NAMALWA (cell line): ENCODE data around the gene OR6K2.
"Not testable (repeated sequence)": the region's sequence is repeated elsewhere in the genome, so short reads cannot be mapped to it uniquely, and the experiment has no call there.

ENCODE experiments used
- DNase-seq: peaks from one replicate; pipeline ENCODE4 v3.0.0-alpha.2; 2015; ENCODE audit warnings: low spot score

The OR6K2 gene

DNA sequence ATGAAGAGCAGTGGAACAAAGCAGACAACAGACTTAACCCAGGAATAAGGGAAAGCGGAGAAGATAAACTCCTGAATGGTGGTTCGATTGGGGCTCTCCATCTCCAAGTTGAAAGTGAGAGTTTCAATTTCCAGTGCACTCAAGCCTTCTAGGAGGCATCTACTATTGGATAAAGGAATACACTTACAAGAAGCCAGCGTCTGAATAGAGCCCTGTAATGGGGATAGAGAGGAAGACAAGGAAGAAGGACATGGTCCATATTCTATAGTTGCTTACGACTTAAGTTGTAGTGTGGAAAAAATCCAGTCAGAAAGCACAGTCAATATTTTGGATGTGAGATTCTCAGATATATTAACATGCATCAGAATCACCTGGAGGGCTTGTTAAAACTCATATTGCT lies at the start of gene OR6K2:
Gene OR6K2, minus strand, starts transcription at position 101 of the 400 bp plus-strand sequence. Its CDS starts 0 bp downstream, at position 101.
- no peak for DNase-seq

DNA sequence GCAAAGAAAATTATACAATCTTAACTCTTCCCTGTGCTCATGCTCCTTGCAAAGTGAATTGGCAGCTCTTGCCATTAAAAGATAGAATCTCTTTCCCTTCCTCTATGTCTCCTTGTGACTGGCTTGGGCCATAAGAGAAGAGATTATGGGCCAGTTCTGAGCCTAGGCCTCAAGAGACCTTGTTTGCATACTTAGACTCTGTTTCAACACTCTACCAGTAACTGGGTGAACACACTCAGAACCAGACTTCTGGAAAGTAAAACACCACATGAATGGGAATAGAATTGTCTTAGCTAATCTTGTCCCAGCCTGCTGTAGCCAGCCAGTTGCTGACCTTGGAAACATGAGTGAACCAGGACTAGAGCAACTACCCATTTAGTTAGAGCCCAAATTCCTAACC lies 35.4 kb upstream of the OR6K2 start:
- DNase-seq = no peak

- no peak for DNase-seq
These were observed 32.1 kb upstream of the OR6K2 start for GRCh38 chr1:158732524-158732923.

DNA sequence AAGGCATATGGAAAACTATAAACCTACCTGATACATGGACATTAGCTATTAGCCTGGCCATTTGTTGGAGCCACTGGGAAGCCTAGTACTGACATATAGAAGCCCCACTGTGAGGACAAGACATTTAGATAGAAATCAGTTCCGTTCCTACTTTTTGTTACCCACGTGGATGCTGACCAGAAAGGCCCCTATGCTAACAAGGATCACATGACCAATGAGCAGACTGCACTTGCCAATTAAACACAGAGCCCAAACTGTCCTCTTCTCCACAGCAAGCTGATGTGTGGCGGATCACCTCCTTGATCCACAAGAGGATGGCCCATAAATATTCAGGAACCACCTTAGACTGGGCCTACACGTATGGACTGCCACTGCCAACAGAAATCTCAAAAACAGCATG lies 31.3 kb upstream of the OR6K2 start:
- DNase-seq = no peak

DNA sequence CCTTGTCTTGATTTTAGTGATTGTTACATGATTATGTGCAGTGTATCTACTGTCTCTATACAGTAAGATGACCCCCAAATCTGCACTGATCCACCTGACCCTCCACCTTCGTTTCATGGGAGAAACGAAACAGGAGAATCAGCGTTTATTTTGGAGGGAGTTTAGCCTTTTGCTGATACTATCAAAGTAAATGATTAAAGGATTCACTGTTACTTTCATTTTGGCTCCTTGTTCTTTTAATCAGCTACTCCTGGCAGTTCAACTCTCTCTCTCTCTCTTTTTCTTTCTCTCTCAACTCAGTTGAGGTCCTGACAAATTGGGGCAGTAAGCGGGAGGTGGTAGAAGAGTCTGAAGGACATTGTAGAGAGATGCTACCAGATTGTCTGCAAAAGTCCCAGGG lies 30.0 kb upstream of the OR6K2 start:
- DNase-seq = no peak

- no peak for DNase-seq
These were observed 28.2 kb upstream of the OR6K2 start for GRCh38 chr1:158728510-158729225.

DNA sequence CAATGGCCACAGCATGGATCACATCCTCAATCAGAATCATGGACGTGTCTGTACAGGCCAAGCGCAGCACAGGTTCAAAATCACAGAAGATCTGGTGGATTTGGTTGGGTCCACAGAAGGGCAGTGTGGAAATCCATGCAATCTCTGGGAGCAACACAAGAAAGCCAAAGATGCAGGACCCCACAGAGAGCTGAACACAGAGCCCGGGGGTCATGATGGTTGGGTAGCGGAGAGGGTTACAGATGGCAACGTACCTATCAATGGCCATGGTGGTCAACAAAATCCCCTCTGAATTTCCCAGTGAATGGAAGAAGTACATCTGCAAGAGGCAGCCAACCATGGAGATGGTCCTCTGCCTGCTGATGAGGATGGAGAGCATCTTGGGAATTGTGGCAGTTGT lies 24.0 kb upstream of the OR6K2 start:
- no peak for DNase-seq

DNA sequence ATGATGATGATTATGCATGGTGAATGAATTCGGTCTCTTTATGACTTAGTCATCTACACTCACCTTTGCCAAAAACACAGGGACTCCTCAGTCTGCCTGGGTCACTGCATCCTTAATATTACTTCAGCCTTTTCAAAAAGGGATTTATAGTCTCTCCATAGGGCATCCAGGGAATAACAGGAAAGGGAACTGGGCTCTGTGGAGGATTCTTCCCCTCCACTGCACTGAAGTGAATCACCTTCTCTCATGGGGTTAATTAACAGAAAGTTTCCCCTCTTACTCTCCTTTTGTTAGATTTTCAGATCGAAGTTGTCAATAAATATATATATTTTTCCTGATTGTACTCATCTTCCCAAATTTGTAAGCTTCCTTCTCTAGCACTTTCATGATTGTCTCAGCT lies 20.2 kb upstream of the OR6K2 start, which contains the start of gene OR6K3:
Gene OR6K3, minus strand, starts transcription at position 101 of the 400 bp plus-strand sequence. CDS start 2,605 bp downstream, outside the sequence.
- no peak for DNase-seq

DNA sequence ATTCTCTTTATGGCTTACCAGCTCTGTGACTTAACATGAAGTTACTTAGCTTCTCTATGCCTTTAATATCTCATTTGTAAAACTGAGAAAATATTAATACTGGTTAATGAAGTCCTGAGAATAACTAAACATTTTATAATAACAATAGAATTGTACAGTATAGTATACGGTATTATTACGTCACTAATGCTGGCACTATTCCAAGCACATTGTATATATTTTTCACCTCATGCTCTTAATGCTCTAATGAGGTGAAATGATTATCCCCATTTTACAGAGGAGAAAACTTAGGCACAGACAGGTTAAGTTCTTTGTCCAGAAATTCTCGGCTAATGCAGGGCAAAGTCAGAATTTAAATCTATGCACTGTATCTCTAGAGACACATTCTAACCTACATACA lies 19.2 kb upstream of the OR6K2 start:
- DNase-seq = no peak

- no peak for DNase-seq
These were observed 16.9 kb upstream of the OR6K2 start for GRCh38 chr1:158717344-158717743.

DNA sequence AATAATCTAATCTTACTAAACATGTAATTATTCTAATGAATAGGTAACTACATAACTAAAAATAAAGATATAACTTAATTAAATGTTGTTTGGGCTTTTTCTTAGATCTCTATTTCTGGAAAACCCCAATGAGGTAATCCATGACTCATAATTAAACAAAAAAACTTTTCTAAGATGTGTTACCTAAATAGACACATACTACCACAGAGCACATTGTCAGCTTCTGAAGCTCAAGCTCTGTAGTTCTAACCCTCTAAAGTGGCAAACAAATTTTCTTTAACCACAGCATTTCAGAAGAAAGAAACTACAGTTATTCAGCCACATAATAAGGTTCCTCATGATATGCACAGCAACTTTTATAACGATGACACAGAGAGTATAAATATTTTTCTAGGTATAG lies 15.9 kb upstream of the OR6K2 start:
- no peak for DNase-seq

DNA sequence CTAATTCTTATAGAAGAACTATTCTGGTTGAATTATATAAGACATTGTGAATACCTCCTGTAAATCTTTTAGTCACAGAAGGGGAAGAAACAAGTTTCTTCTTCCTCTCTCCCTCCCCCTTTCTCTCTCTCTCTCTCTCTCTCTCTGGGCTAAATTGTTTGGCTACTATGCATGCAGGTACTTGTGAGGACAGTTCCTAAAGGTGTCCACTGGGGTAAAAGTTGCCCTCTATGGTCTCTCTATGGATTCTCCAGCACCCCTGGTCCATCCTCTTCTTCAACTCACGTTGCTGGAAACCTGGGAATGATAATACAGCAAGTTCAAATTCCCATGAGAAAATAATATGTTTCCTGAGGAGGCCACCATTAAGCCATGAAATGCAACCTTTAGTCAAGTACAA lies 14.3 kb upstream of the OR6K2 start:
- DNase-seq = no peak

GRCh38 chr1:158711098-158711497 lies 10.6 kb upstream of the OR6K2 start:
- DNase-seq = no peak

- DNase-seq = no peak
These were observed 5.6 kb upstream of the OR6K2 start for GRCh38 chr1:158706096-158706495.

DNA sequence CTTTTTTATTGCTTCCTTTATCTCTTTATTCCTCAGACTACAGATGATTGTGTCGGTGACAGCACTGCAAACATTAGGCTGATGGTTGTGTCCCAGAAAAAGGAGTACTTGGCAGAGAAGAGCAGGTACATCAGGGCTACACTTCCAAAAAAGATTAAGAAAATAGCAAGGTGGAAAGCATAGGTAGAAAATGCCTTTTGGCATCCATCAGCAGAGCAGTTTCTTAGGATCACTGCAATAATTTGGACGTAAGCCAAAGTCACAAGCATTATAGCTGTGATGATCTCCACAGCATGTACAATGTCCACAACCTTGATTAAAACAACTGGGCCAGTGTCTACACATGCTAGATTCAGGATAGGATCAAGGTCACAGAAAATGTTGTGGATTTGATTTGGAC lies 5.9 kb downstream of the OR6K2 start:
- no peak for DNase-seq

- no peak for DNase-seq
These were observed 8.1 kb downstream of the OR6K2 start for GRCh38 chr1:158692356-158692755.

- DNase-seq = no peak
These were observed 8.5 kb downstream of the OR6K2 start for GRCh38 chr1:158691907-158692306.

GRCh38 chr1:158691149-158691548 lies 9.3 kb downstream of the OR6K2 start:
- not testable (repeated sequence) for DNase-seq

DNA sequence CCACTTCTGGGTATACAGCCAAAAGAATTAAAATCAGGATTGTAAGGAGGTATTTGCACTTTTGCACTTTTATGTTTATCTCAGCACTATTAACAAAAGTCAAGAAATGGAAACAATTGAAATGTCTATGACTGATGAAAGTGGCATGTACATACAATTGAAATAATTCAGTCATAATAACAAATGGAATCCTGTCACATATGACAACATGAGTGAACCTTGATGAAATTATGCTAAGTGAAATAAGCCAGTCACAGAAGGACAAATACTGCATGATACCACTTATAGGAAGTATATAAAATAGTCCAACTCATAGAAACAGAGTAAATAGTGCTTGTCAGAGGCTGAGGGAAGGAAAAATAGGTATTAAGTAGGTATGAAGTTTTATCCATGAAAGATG lies 10.6 kb downstream of the OR6K2 start:
- no peak for DNase-seq

- no peak for DNase-seq
These were observed 11.3 kb downstream of the OR6K2 start for GRCh38 chr1:158689110-158689509.

DNA sequence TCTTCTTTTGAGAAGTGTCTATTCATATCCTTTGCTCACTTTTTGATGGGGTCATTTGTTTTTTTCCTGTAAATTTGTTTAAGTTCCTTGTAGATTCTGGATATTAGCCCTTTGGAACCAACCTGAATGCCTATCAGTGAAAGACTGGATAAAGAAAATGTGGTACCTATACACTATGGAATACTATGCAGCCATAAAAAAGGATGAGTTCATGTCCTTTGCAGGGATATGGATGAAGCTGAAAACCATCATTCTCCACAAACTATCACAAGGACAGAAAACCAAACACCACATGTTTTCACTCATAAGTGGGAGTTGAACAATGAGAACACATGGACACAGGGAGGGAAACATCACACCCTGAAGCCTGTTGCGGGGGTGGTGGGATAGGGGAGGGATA lies 12.1 kb downstream of the OR6K2 start:
- not testable (repeated sequence) for DNase-seq

DNA sequence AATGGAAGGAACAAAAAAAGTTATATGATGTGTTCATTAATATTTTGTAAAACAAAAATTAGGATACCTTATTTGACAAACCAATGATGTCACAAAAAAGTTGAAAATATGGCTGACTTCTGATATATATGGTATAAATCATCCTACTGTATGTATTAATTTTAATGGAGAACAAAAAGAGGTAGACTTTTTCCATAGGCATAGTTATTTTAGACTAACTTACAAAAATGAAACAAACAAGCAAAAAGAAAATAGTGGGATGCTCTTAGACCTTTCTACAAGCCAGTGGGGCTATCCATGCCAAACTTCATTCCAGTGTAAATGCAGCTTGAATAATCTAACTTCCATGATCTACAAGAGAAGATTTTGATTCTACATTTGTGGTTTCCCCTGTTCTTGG lies 13.4 kb downstream of the OR6K2 start:
- DNase-seq = no peak

GRCh38 chr1:158686111-158687009 lies 14.1 kb downstream of the OR6K2 start, which contains the start of gene SPTA1:
Gene SPTA1, minus strand, starts transcription at chr1:158686715. Its CDS starts 198 bp downstream, at chr1:158686517.
- no peak for DNase-seq
